Parathyroid adenoma (tissue), 2 donors: ENCODE results near the gene SLC24A1.

Source experiments
- H2AFZ ChIP-seq: fragments of 300-600 bp; sonication (generic); one replicate; pipeline ENCODE4 v1.7.0; 2017; ENCODE audit warnings: antibody characterized with exemption, mild to moderate bottlenecking
- H3K27ac ChIP-seq: fragments of 300-600 bp; sonication (generic); one replicate; pipeline ENCODE4 v1.7.0; 2017
- H3K27me3 ChIP-seq: fragments of 300-600 bp; sonication (generic); one replicate; pipeline ENCODE4 v1.7.0; 2017; ENCODE audit warnings: low read length; ENCODE audit not compliant: control insufficient read depth, insufficient read depth
- H3K36me3 ChIP-seq: fragments of 300-600 bp; sonication (generic); one replicate; pipeline ENCODE4 v1.7.0; 2017; ENCODE audit warnings: low read length; ENCODE audit not compliant: control insufficient read depth, insufficient read depth
- H3K4me1 ChIP-seq: fragments of 300-600 bp; sonication (generic); one replicate; pipeline ENCODE4 v1.7.0; 2017; ENCODE audit warnings: control low read depth
- H3K4me2 ChIP-seq: fragments of 300-600 bp; sonication (generic); one replicate; pipeline ENCODE4 v1.7.0; 2017; ENCODE audit warnings: low read length
- H3K4me3 ChIP-seq: fragments of 300-600 bp; sonication (generic); one replicate; pipeline ENCODE4 v1.7.0; 2017; ENCODE audit warnings: low read depth, low read length
- H3K79me2 ChIP-seq: fragments of 300-600 bp; sonication (generic); one replicate; pipeline ENCODE4 v1.7.0; 2017; ENCODE audit warnings: control low read depth
- H3K9ac ChIP-seq: fragments of 300-600 bp; sonication (generic); one replicate; pipeline ENCODE4 v1.7.0; 2017; ENCODE audit warnings: mild to moderate bottlenecking
- H3K9me3 ChIP-seq: fragments of 300-600 bp; sonication (generic); one replicate; pipeline ENCODE4 v1.7.0; 2017; ENCODE audit warnings: low read length; ENCODE audit not compliant: control insufficient read depth
- CTCF ChIP-seq: fragments of 300-600 bp; sonication (generic); IDR thresholded peaks from one replicate; pipeline ENCODE4 v1.7.0; 2017; ENCODE audit warnings: antibody characterized with exemption, mild to moderate bottlenecking
- donor health status: primary hyperparathyroidism.

Gene SLC24A1

GRCh38 chr15:65587094-65587493 lies 34.6 kb upstream of the SLC24A1 start:
- H3K79me2 ChIP-seq, result no peaks in the 10 kb centered on the region
- H3K4me3 ChIP-seq, result no peak overlapping the region
- no peaks in the 10 kb centered on the region for H3K36me3 ChIP-seq
- H3K27ac ChIP-seq, result no peak overlapping the region
- H3K4me1 ChIP-seq, result no peaks in the 10 kb centered on the region
- no peak for TF ChIP-seq CTCF
- no peak overlapping the region for H3K4me2 ChIP-seq
- no peaks in the 10 kb centered on the region for H3K9me3 ChIP-seq
- no peaks in the 10 kb centered on the region for H3K27me3 ChIP-seq
- H2AFZ ChIP-seq, result no peak overlapping the region
- H3K9ac ChIP-seq, result no peak overlapping the region

- no peak for TF ChIP-seq CTCF
- H3K36me3 ChIP-seq, result no peaks in the 10 kb centered on the region
- H3K27ac ChIP-seq, result no peak overlapping the region
- no peak overlapping the region for H3K9ac ChIP-seq
- no peaks in the 10 kb centered on the region for H3K4me1 ChIP-seq
- no peaks in the 10 kb centered on the region for H3K9me3 ChIP-seq
- no peaks in the 10 kb centered on the region for H3K79me2 ChIP-seq
- no peak overlapping the region for H3K4me2 ChIP-seq
- H2AFZ ChIP-seq, result no peak overlapping the region
- no peaks in the 10 kb centered on the region for H3K27me3 ChIP-seq
- no peak overlapping the region for H3K4me3 ChIP-seq
These were observed 25.8 kb upstream of the SLC24A1 start for GRCh38 chr15:65595960-65596359.

- no peak for TF ChIP-seq CTCF
- Histone ChIP-seq H3K4me3 (no peak overlapping the region), H3K4me2 (no peak overlapping the region), H3K27me3 (no peaks in the 10 kb centered on the region), H3K4me1 (no peaks in the 10 kb centered on the region), H3K79me2 (no peaks in the 10 kb centered on the region), H3K36me3 (no peaks in the 10 kb centered on the region), H3K27ac (no peak overlapping the region), H3K9ac (no peak overlapping the region), H2AFZ (no peak overlapping the region), H3K9me3 (no peaks in the 10 kb centered on the region)
These were observed 23.3 kb upstream of the SLC24A1 start for GRCh38 chr15:65598468-65598867.

GRCh38 chr15:65599677-65600076 lies 22.1 kb upstream of the SLC24A1 start:
- H3K4me3 ChIP-seq, result no peak overlapping the region
- H3K27me3 ChIP-seq, result no peaks in the 10 kb centered on the region
- no peak overlapping the region for H3K27ac ChIP-seq
- H3K4me2 ChIP-seq, result no peak overlapping the region
- no peaks in the 10 kb centered on the region for H3K9me3 ChIP-seq
- H2AFZ ChIP-seq, result no peak overlapping the region
- H3K36me3 ChIP-seq, result no peaks in the 10 kb centered on the region
- no peaks in the 10 kb centered on the region for H3K4me1 ChIP-seq
- H3K9ac ChIP-seq, result no peak overlapping the region
- no peak for TF ChIP-seq CTCF
- no peaks in the 10 kb centered on the region for H3K79me2 ChIP-seq

GRCh38 chr15:65603134-65603533 lies 18.6 kb upstream of the SLC24A1 start:
- no peaks in the 10 kb centered on the region for H3K79me2 ChIP-seq
- no peaks in the 10 kb centered on the region for H3K36me3 ChIP-seq
- no peaks in the 10 kb centered on the region for H3K27me3 ChIP-seq
- H2AFZ ChIP-seq, result no peak overlapping the region
- no peak overlapping the region for H3K27ac ChIP-seq
- no peak overlapping the region for H3K9ac ChIP-seq
- no peaks in the 10 kb centered on the region for H3K4me1 ChIP-seq
- H3K9me3 ChIP-seq, result no peaks in the 10 kb centered on the region
- TF ChIP-seq CTCF, result no peak
- no peak overlapping the region for H3K4me2 ChIP-seq
- H3K4me3 ChIP-seq, result no peak overlapping the region
